GM18526 (cell line): ENCODE results near the gene TECPR2.

ENCODE experiments used
- POLR2A ChIP-seq: IDR thresholded peaks from 3 replicates; pipeline ENCODE4 v1.6.1; 2011; ENCODE audit not compliant: insufficient read length; ENCODE audit errors: extremely low read depth

TECPR2 gene

DNA sequence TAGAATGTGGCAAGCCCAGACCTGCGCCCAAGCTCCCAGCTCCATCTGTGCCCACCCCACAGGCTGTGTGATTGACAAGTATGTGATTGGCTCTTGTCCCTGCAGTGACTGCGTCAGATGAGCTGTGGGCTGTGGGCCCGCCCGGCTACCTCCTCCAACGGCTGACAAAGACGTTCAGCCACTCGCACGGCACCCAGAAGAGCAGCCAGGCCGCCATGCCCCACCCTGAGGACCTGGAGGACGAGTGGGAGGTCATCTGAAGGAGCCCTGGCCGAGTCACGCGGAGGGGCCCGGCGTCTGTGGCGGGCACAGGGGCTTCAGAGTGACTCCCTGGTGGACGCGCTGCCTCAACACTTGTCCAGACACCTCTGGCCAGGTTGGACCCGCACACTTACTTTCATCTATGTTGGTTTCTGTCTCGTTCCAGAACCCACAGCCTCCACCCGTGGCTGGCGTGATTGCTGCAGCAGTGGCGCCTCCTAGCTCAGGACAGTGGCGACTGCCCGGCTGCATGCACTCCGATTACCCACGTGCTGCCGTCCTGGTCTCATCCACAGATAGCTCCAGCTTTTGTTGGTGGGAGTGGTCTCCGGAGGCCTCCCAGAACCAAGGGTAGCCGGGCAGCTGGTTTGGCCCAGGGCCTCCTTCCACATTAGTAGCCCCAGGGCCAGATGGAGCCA lies 135.4 kb downstream of the TECPR2 start:
- no peak for TF ChIP-seq POLR2A

- TF ChIP-seq POLR2A, result no peak
Observed at GRCh38 chr14:102498678-102499265, 136.0 kb downstream of the TECPR2 start.

DNA sequence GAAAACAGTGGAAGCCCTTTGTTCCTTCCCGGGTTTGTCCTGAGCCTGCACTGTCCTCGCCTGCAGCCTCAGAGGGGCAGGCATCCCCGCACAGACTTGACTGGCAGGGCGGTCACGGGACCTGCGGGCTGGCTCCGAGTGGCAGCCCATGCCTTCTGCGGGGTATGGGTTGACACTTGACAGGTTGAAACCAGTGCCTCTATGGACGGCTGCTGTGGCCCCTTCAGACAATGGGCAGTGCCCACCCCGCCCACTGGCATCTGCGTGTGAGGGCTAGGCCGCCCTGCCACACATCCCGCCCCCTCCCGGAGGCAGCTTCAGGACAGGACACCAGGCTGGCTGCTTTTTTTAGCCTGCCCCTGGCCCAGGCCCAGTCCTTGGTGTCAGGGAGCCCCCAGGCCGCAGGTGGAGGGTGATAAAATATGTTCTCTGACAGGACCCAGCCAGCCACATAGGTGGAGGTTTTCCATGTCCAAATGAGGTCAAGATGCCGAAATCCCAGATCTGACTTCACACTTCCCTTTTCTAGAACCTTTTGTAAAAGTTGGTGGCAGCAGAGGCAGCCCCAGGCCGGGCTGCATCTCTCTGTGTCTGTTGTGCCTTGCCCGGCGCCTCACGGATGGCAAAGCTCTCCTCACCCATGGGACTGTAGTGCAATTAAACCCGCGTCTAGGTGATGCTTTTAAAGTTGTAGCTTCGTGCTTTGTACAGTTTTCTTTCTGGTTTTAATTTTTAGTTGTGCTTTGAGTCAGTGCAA lies 136.8 kb downstream of the TECPR2 start:
- TF ChIP-seq POLR2A, result no peak

- TF ChIP-seq POLR2A, result no peak
Observed at GRCh38 chr14:102500158-102500662, 137.5 kb downstream of the TECPR2 start.

GRCh38 chr14:102500713-102501112 lies 138.0 kb downstream of the TECPR2 start:
- no peak for TF ChIP-seq POLR2A

DNA sequence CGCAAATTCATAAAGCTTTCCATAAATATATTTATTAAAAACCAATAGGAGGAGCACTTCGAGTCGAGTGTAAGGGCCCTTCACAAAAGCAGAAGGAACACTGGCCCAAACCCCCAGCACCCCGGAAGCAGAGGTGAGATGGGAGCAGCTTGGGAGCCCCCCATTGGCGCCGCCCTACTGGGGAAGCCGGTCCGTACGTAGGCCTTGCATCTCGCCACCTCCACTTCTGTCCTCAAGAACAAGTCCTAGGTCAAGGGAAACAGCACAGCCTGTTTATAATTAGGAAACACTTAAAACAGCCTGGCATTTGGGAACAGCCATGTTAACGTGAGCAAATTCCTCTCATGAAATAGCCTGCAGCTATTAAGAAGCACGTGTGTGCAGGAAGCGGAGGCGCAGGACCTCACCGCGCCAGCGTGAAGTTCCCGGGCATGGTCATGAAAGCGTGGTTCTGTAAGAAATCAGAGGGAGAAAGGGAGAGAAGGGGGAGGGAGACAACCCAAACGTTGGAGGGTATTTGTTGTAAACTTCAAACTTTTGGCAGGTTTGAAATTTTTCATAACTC lies 139.1 kb downstream of the TECPR2 start:
- TF ChIP-seq POLR2A, result no peak

DNA sequence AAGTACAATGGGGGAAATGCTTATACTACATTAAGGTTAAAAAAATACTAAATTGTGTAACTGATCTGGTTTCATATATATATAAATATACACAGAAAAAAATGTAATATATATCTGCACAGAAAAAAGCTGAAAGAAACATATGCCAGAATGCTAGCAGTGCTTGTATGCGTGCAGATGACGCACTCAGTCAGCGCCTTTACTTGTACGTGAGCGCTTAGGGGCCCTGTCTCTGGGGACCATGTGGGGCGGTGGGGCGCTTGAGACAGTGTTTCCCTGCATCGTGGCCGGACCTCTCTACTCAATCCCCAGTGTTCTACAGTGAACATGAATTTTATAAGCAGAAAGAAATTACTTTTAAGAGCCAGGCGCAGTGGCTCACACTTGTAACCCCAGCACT lies 139.8 kb downstream of the TECPR2 start:
- TF ChIP-seq POLR2A, result no peak

DNA sequence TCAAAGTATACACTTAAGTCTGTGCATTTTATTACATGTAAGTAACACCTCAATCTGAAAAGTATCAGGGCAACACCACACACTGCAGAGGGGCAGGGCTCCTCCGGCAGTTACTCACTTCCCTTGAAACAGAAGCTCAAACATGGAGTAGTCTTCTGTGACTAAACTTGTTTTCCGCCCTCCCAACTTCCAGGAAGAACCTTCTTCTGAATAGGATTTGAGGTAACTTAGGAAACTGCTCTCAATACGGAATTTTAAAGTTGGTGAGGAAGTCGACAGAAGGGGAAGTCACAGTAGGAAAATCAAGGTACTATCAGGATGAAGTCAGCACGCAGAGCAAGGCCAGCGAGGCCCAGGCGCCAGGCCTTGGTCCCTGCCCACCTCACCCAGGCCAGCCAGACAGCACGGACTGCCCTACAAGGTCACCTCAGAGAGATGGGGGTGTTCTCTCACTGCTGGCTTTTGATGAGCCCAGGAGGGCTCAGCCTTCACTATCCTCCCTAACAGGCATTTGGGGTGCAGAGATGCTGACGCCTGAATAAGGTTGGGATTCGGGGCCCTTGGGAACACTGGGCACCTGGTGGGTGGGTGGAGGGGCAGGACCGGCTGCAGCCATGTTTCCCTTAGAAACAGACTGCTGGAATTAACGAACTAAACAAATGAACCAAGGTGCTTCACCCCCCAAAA lies 141.0 kb downstream of the TECPR2 start:
- TF ChIP-seq POLR2A, result no peak

DNA sequence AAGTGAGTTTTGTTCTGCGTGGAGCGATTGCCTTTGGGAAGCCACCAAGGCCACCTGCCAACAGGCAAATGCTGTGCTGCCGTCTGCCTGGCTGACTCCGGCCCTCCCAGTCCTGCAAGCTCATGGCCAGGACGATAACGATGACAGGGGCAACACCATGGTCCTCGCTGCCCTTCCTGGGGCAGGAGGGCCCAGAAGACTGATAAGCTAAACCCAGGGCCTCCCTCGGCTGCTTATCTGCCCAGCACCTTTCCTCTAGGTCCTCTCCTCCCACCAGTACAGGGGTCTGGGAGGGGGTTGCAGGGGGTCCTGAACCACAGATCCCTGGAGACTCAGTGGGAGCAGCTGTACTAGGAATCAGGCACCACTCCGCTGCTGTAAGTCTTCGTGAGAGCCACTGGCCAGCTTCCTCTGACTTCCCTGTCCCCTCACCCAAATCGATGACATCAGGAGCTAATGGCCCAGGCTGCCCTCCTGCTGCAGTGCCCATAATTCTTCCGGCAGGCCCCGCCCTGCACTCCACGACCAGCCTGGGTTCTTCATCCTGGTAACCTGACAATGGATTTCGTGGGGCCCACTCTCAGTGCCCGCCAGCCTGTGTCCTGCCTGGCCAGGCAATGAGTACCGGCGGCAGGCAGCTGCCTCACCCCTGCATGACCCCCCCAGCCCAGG lies 141.7 kb downstream of the TECPR2 start:
- TF ChIP-seq POLR2A, result no peak

GRCh38 chr14:102505000-102505619 lies 142.4 kb downstream of the TECPR2 start:
- TF ChIP-seq POLR2A, result no peak

- no peak for TF ChIP-seq POLR2A
Observed at GRCh38 chr14:102505775-102506625, 143.3 kb downstream of the TECPR2 start.

DNA sequence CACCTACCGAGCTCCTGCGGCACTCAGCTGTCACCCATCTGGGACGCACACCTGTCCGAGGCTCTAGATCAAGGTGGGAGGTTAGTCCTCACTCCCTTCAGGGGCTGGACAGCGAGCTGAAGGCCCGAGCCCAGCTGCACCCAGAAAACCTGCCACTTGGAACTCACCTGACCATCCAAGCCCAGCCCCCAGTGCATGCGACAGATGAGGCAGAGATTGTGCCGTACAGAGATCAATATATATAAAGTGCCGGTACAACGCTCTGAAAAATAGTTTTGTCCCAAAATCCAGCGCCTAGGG lies 143.8 kb downstream of the TECPR2 start:
- TF ChIP-seq POLR2A, result no peak

GRCh38 chr14:102507081-102507856 lies 144.5 kb downstream of the TECPR2 start:
- no peak for TF ChIP-seq POLR2A
